Effector CD8-positive, alpha-beta T cell (primary cell): Measurements from ENCODE around the gene LDB1.

ENCODE experiments used
- DNase-seq: peaks from one replicate; lab custom pipeline; 2025; lab: John Stamatoyannopoulos, UW

LDB1 gene

DNA sequence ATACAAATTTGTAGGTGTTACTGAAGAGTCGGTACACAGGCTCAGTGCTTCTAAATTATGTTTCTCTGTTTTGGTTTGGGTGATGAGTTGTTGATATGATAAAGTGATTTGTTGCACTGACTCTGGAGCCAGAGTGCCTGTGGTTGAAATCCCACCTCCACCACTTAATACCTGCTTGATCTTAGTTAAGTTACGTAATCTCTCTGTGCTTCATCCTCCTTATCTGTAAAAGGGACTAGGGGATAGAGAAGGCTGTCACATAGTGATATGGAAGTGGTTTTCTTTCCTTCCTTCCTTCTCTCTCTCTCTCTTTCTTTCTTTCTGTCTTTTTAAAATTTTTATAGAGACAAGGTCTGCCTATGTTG lies 55.7 kb downstream of the LDB1 start:
- no peak for DNase-seq

- DNase-seq, result no peak
Observed at GRCh38 chr10:102059987-102060386, 60.2 kb downstream of the LDB1 start.
